H9 (cell line): Measurements from ENCODE around the gene CXorf65. TPM values are rescaled to one million over a fixed set of nuclear protein-coding genes. Genes with fewer than 3 reads are reported as not detected.

ENCODE experiments used
- DNase-seq: peaks from one replicate; pipeline ENCODE4 v3.0.0-alpha.2; 2017
- H2AFZ ChIP-seq: one replicate; pipeline ENCODE4 v1.6.1; 2013; ENCODE audit warnings: mild to moderate bottlenecking, low read length, control low read depth, moderate library complexity
- H2AK5ac ChIP-seq: 2 replicates; pipeline ENCODE4 v1.6.1; 2013; ENCODE audit warnings: low read length, control low read depth, mixed read lengths; ENCODE audit not compliant: insufficient read length
- H2BK120ac ChIP-seq: one replicate; pipeline ENCODE4 v1.6.1; 2013; ENCODE audit warnings: low read depth, mild to moderate bottlenecking, low read length, control low read depth, inconsistent platforms; ENCODE audit not compliant: poor library complexity, severe bottlenecking
- H2BK12ac ChIP-seq: 2 replicates; pipeline ENCODE4 v1.6.1; 2013; ENCODE audit warnings: low read length, control low read depth, mixed read lengths, low read depth; ENCODE audit not compliant: insufficient read length
- H2BK15ac ChIP-seq: 2 replicates; pipeline ENCODE4 v1.6.1; 2013; ENCODE audit warnings: low read depth, low read length, control low read depth
- H2BK20ac ChIP-seq: one replicate; pipeline ENCODE4 v1.6.1; 2013; ENCODE audit warnings: low read depth, mild to moderate bottlenecking, low read length, control low read depth, inconsistent platforms; ENCODE audit not compliant: poor library complexity, severe bottlenecking
- H2BK5ac ChIP-seq: 2 replicates; pipeline ENCODE4 v1.6.1; 2013; ENCODE audit warnings: low read length, control low read depth, mixed read lengths; ENCODE audit not compliant: insufficient read length
- H3K14ac ChIP-seq: 2 replicates; pipeline ENCODE4 v1.6.1; 2013; ENCODE audit warnings: low read length, control low read depth; ENCODE audit not compliant: insufficient read depth
- H3K18ac ChIP-seq: 2 replicates; pipeline ENCODE4 v1.6.1; 2013; ENCODE audit warnings: low read depth, mild to moderate bottlenecking, mixed read lengths, low read length, control low read depth; ENCODE audit not compliant: insufficient read length
- H3K23ac ChIP-seq: 2 replicates; pipeline ENCODE4 v1.6.1; 2013; ENCODE audit warnings: low read length, control low read depth, mixed read lengths, low read depth; ENCODE audit not compliant: insufficient read length
- H3K23me2 ChIP-seq: 2 replicates; pipeline ENCODE4 v1.6.1; 2013; ENCODE audit warnings: low read depth, mild to moderate bottlenecking, mixed read lengths, low read length, control low read depth; ENCODE audit not compliant: insufficient read length, poor library complexity, severe bottlenecking
- H3K27ac ChIP-seq: 2 replicates; pipeline ENCODE4 v1.5.1; 2013; ENCODE audit warnings: low read length, control low read depth, mixed read lengths, low read depth; ENCODE audit not compliant: insufficient read length
- H3K27me3 ChIP-seq: 2 replicates; pipeline ENCODE4 v1.6.1; 2013; ENCODE audit warnings: low read length, control low read depth, inconsistent platforms; ENCODE audit not compliant: insufficient read depth
- H3K4ac ChIP-seq: 2 replicates; pipeline ENCODE4 v1.6.1; 2013; ENCODE audit warnings: low read depth, mild to moderate bottlenecking, control low read depth, inconsistent platforms, low read length, moderate library complexity
- H3K4me1 ChIP-seq: 2 replicates; pipeline ENCODE4 v1.6.1; 2013; ENCODE audit warnings: low read length, control low read depth, inconsistent platforms; ENCODE audit not compliant: insufficient read depth
- H3K4me2 ChIP-seq: 2 replicates; pipeline ENCODE4 v1.6.1; 2013; ENCODE audit warnings: low read length, control low read depth, mixed read lengths; ENCODE audit not compliant: insufficient read length, insufficient read depth
- H3K56ac ChIP-seq: 2 replicates; pipeline ENCODE4 v1.6.1; 2013; ENCODE audit warnings: low read depth, mild to moderate bottlenecking, mixed read lengths, low read length, control low read depth; ENCODE audit not compliant: insufficient read length
- H3K79me1 ChIP-seq: 2 replicates; pipeline ENCODE4 v1.6.1; 2013; ENCODE audit warnings: low read depth, mild to moderate bottlenecking, moderate library complexity, low read length, control low read depth, inconsistent platforms; ENCODE audit not compliant: insufficient read depth, poor library complexity, severe bottlenecking
- H3K79me2 ChIP-seq: 2 replicates; pipeline ENCODE4 v1.6.1; 2013; ENCODE audit warnings: low read length, control low read depth, inconsistent platforms; ENCODE audit not compliant: insufficient read depth
- H3K9ac ChIP-seq: 2 replicates; pipeline ENCODE4 v1.6.1; 2013; ENCODE audit warnings: low read length, control low read depth, mixed read lengths; ENCODE audit not compliant: insufficient read length; ENCODE audit errors: extremely low read depth
- H3K9me3 ChIP-seq: one replicate; pipeline ENCODE4 v1.6.1; 2013; ENCODE audit warnings: low read depth, low read length, inconsistent platforms; ENCODE audit not compliant: control insufficient read depth
- H3T11ph ChIP-seq: one replicate; pipeline ENCODE4 v1.6.1; 2013; ENCODE audit warnings: mild to moderate bottlenecking, low read length, control low read depth, inconsistent platforms
- H4K20me1 ChIP-seq: one replicate; pipeline ENCODE4 v1.6.1; 2013; ENCODE audit not compliant: control insufficient read depth, insufficient read length, insufficient read depth
- H4K5ac ChIP-seq: 2 replicates; pipeline ENCODE4 v1.6.1; 2013; ENCODE audit warnings: low read depth, mild to moderate bottlenecking, mixed read lengths, low read length, control low read depth; ENCODE audit not compliant: insufficient read length
- H4K8ac ChIP-seq: replicated peaks from 2 replicates; pipeline ENCODE4 v1.6.1; 2013; ENCODE audit warnings: low read length, control low read depth, mixed read lengths, low read depth; ENCODE audit not compliant: insufficient read length
- H4K91ac ChIP-seq: 2 replicates; pipeline ENCODE4 v1.6.1; 2013; ENCODE audit warnings: low read depth, mild to moderate bottlenecking, moderate library complexity, mixed read lengths, low read length, control low read depth; ENCODE audit not compliant: insufficient read length
- H3K27ac Mint-ChIP-seq, 3 experiments: 2 replicates in 2 of 3; 3 replicates in 1 of 3; pipeline ENCODE4 v1.8.0; 2020 to 2021; ENCODE audit warnings: mixed read lengths in 3 of 3, mild to moderate bottlenecking in 1 of 3, moderate library complexity in 1 of 3
- H3K27me3 Mint-ChIP-seq: 2 replicates; pipeline ENCODE4 v1.8.0; 2021; ENCODE audit warnings: low read depth, mild to moderate bottlenecking, moderate library complexity, mixed read lengths
- H3K36me3 Mint-ChIP-seq, 3 experiments: 2 replicates in 2 of 3; 3 replicates in 1 of 3; pipeline ENCODE4 v1.8.0; 2020 to 2021; ENCODE audit warnings: low read depth in 3 of 3, mixed read lengths in 3 of 3; ENCODE audit not compliant: insufficient read depth in 1 of 3
- H3K4me1 Mint-ChIP-seq, 2 experiments: 2 replicates each; pipeline ENCODE4 v1.8.0; 2020; ENCODE audit warnings: mixed read lengths in 2 of 2
- H3K4me3 Mint-ChIP-seq, 2 experiments: 2 replicates in 1 of 2; 3 replicates in 1 of 2; pipeline ENCODE4 v1.8.0; 2020 to 2021; ENCODE audit warnings: mild to moderate bottlenecking in 2 of 2, mixed read lengths in 2 of 2, moderate library complexity in 1 of 2
- H3K9me3 Mint-ChIP-seq, 2 experiments: 2 replicates in 1 of 2; 3 replicates in 1 of 2; pipeline ENCODE4 v1.8.0; 2020; ENCODE audit warnings: mild to moderate bottlenecking in 2 of 2, mixed read lengths in 2 of 2, moderate library complexity in 1 of 2
- WGBS: extraction: QIAGEN DNeasy Blood & Tissue Kit; methylation state at CpG from one replicate; pipeline ENCODE4 v1.1.7; 2013; ENCODE audit warnings: missing lambda C conversion rate, low lambda C conversion rate, mixed read lengths; ENCODE audit not compliant: insufficient read length; ENCODE audit errors: extremely low coverage; 5-methylcytosine and 5-hydroxymethylcytosine counted together
- total RNA-seq: library from RNA; stranded (reverse); gene quantifications from 2 replicates; pipeline ENCODE4 v1.2.1, GENCODE V29; 2021
- TF ChIP-seq, protein P1 (sequence below): fragments of 200-600 bp; sonication (generic); conservative IDR thresholded peaks from 3 replicates; pipeline ENCODE4 v1.8.0; 2021; ENCODE audit warnings: antibody characterized with exemption, mild to moderate bottlenecking

Gene CXorf65
- total RNA-seq, 1 experiment from 2014 or later = not detected

DNA sequence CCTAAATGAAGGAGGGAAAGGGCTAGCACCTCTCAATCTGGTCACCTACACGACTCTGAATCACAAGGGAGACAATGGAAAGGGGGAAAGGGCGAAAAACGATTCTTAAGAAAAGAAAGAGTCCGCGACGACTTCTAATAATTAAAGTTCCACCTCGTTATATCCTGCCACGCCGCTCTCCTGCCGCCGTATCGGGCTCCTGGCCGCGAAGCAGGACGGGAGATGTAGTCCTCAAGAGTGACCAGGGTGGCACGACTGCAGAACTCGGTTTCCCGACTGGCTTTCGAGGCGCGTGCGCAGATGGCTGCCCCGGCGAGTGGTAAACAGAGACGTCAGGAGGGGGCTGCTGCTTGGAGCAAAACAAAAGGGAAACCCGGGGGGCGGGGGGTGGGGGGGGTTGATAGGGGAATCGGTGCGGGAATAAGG, 11.0 kb downstream of the CXorf65 start, which contains the start of gene FOXO4:
Gene FOXO4, plus strand, starts transcription at position 297 of the 426 bp plus-strand sequence. CDS start 678 bp downstream, outside the sequence.
- Histone ChIP-seq H3K4me1 (peaks cover 3% of the 10 kb centered on the region; the same call in 1 of the 2 replicates), H3K4ac (no peak within 1 kb of the TSS), H4K91ac (no peak within 1 kb of the TSS), H2BK20ac (no peak within 1 kb of the TSS), H3K14ac (no peak within 1 kb of the TSS; the same call in 1 of the 2 replicates), H3K23me2 (peaks cover 7% of the 10 kb centered on the region), H3T11ph (no peak within 1 kb of the TSS), H3K9ac (peak within 1 kb of the TSS; percentile 70), H3K23ac (no peak within 1 kb of the TSS), H4K8ac (no peak within 1 kb of the TSS), H3K4me2 (peak within 1 kb of the TSS; percentile 96), H3K18ac (no peak within 1 kb of the TSS), H3K27ac (no peak within 1 kb of the TSS), H3K56ac (no peak within 1 kb of the TSS), H4K5ac (no peak within 1 kb of the TSS), H2AK5ac (no peak within 1 kb of the TSS), H3K9me3 (peaks cover 21% of the 10 kb centered on the region), H3K79me1 (no peaks in the 10 kb centered on the region), H2AFZ (peak within 1 kb of the TSS; percentile 71), H2BK12ac (no peak within 1 kb of the TSS), H2BK15ac (no peak within 1 kb of the TSS; the same call in 1 of the 2 replicates), H4K20me1 (no peaks in the 10 kb centered on the region), H3K27me3 (no peaks in the 10 kb centered on the region; the same call in 1 of the 2 replicates), H2BK5ac (no peak within 1 kb of the TSS), H2BK120ac (no peak within 1 kb of the TSS), H3K79me2 (no peaks in the 10 kb centered on the region)
- Mint-ChIP-seq H3K4me1 (peaks cover 24 to 32% of the 10 kb centered on the region in 2 experiments), H3K27ac (peak within 1 kb of the TSS in 2 of 3 experiments; percentile 81 to 96; a peak in 3 of 7 replicates), H3K9me3 (peaks cover 64 to 72% of the 10 kb centered on the region in 2 experiments), H3K36me3 (peaks cover 0 to 7% (median 0%) of the 10 kb centered on the region in 3 experiments; a peak in 2 of 7 replicates), H3K4me3 (peak within 1 kb of the TSS; percentile 85 to 91), H3K27me3 (peaks cover 40% of the 10 kb centered on the region)
- WGBS = no CpG with 5 or more reads among the region's 29 CpGs
- DNase-seq = peak; percentile 92
- TF ChIP-seq, protein P1, sequence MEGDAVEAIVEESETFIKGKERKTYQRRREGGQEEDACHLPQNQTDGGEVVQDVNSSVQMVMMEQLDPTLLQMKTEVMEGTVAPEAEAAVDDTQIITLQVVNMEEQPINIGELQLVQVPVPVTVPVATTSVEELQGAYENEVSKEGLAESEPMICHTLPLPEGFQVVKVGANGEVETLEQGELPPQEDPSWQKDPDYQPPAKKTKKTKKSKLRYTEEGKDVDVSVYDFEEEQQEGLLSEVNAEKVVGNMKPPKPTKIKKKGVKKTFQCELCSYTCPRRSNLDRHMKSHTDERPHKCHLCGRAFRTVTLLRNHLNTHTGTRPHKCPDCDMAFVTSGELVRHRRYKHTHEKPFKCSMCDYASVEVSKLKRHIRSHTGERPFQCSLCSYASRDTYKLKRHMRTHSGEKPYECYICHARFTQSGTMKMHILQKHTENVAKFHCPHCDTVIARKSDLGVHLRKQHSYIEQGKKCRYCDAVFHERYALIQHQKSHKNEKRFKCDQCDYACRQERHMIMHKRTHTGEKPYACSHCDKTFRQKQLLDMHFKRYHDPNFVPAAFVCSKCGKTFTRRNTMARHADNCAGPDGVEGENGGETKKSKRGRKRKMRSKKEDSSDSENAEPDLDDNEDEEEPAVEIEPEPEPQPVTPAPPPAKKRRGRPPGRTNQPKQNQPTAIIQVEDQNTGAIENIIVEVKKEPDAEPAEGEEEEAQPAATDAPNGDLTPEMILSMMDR = no peak
